ENCODE measurements around the gene KHDC3L. TPM values are rescaled to one million over a fixed set of nuclear protein-coding genes. Genes with fewer than 3 reads are reported as not detected.

The KHDC3L gene
- total RNA-seq, 1 experiment from 2014 or later = 0.22 TPM

GRCh38 chr6:73325656-73326055 is 36.8 kb upstream of the KHDC3L start:
- no peak for DNase-seq
- no peaks in the 10 kb centered on the region for H4K20me1 ChIP-seq (ENCODE audit: control insufficient read depth, insufficient read depth, insufficient read length)
- no peak overlapping the region for H2BK120ac ChIP-seq (ENCODE audit: low read depth, low read length, poor library complexity, severe bottlenecking)
- H3K56ac ChIP-seq (ENCODE audit: insufficient read length, low read depth, low read length) = no peak overlapping the region
- Mint-ChIP-seq H3K9me3 (peaks cover 2 to 4% of the 10 kb centered on the region in 2 experiments; a peak in 2 of 5 replicates), H3K27me3 (ENCODE audit: low read depth) (no peaks in the 10 kb centered on the region; the same call in 1 of the 2 replicates), H3K36me3 (ENCODE audit: insufficient read depth in 1 of 3, low read depth in 3 of 3) (no peaks in the 10 kb centered on the region), H3K4me1 (peaks cover 5 to 6% of the 10 kb centered on the region in 2 experiments; a peak in 3 of 4 replicates), H3K27ac (no peak overlapping the region), H3K4me3 (no peak overlapping the region)
- H3K79me1 ChIP-seq (ENCODE audit: insufficient read depth, low read depth, low read length, poor library complexity, severe bottlenecking) = no peaks in the 10 kb centered on the region
- no peak overlapping the region for H3K9ac ChIP-seq (ENCODE audit: extremely low read depth, insufficient read length, low read length)
- H3K23ac ChIP-seq (ENCODE audit: insufficient read length, low read depth, low read length) = no peak overlapping the region
- H3K27me3 ChIP-seq (ENCODE audit: insufficient read depth, low read length) = no peaks in the 10 kb centered on the region
- H3K14ac ChIP-seq (ENCODE audit: insufficient read depth, low read length) = no peak overlapping the region
- H2BK15ac ChIP-seq (ENCODE audit: low read depth, low read length) = no peak overlapping the region
- H4K91ac ChIP-seq (ENCODE audit: insufficient read length, low read depth, low read length) = no peak overlapping the region
- H4K8ac ChIP-seq (replicated peaks; ENCODE audit: insufficient read length, low read depth, low read length) = no peak overlapping the region
- TF ChIP-seq, protein P1, sequence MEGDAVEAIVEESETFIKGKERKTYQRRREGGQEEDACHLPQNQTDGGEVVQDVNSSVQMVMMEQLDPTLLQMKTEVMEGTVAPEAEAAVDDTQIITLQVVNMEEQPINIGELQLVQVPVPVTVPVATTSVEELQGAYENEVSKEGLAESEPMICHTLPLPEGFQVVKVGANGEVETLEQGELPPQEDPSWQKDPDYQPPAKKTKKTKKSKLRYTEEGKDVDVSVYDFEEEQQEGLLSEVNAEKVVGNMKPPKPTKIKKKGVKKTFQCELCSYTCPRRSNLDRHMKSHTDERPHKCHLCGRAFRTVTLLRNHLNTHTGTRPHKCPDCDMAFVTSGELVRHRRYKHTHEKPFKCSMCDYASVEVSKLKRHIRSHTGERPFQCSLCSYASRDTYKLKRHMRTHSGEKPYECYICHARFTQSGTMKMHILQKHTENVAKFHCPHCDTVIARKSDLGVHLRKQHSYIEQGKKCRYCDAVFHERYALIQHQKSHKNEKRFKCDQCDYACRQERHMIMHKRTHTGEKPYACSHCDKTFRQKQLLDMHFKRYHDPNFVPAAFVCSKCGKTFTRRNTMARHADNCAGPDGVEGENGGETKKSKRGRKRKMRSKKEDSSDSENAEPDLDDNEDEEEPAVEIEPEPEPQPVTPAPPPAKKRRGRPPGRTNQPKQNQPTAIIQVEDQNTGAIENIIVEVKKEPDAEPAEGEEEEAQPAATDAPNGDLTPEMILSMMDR (conservative IDR thresholded peaks at IDR 0.05) = no peak
- no peak overlapping the region for H3K27ac ChIP-seq (ENCODE audit: insufficient read length, low read depth, low read length)
- no peaks in the 10 kb centered on the region for H3K79me2 ChIP-seq (ENCODE audit: insufficient read depth, low read length)
- H2AFZ ChIP-seq (ENCODE audit: low read length) = no peak overlapping the region
- H4K5ac ChIP-seq (ENCODE audit: insufficient read length, low read depth, low read length) = no peak overlapping the region
- no peak overlapping the region for H3K18ac ChIP-seq (ENCODE audit: insufficient read length, low read depth, low read length)
- H3K4me1 ChIP-seq (ENCODE audit: insufficient read depth, low read length) = no peaks in the 10 kb centered on the region
- H3K4me2 ChIP-seq (ENCODE audit: insufficient read depth, insufficient read length, low read length) = no peak overlapping the region
- H2BK20ac ChIP-seq (ENCODE audit: low read depth, low read length, poor library complexity, severe bottlenecking) = no peak overlapping the region
- no peak overlapping the region for H2BK5ac ChIP-seq (ENCODE audit: insufficient read length, low read length)
- no peaks in the 10 kb centered on the region for H3K23me2 ChIP-seq (ENCODE audit: insufficient read length, low read depth, low read length, poor library complexity, severe bottlenecking)
- H2BK12ac ChIP-seq (ENCODE audit: insufficient read length, low read depth, low read length) = no peak overlapping the region
- no peak overlapping the region for H3K4ac ChIP-seq (ENCODE audit: low read depth, low read length)
- no peaks in the 10 kb centered on the region for H3K9me3 ChIP-seq (ENCODE audit: control insufficient read depth, low read depth, low read length)
- H2AK5ac ChIP-seq (ENCODE audit: insufficient read length, low read length) = no peak overlapping the region
- WGBS (ENCODE audit: extremely low coverage, insufficient read length, low lambda C conversion rate) = no CpG with 5 or more reads among the region's 3 CpGs
- H3T11ph ChIP-seq (ENCODE audit: low read length) = no peak overlapping the region
